Panc1 (cell line): Measurements from ENCODE around the gene CLEC6A. TPM values are rescaled to one million over a fixed set of nuclear protein-coding genes. Genes with fewer than 3 reads are reported as not detected.

ENCODE experiments used
- ATAC-seq: fragments of 200-7000 bp; cut with Tn5 transposase; 2 replicates; pipeline ENCODE4 v1.9.1; 2020; ENCODE audit warnings: mild to moderate bottlenecking, moderate library complexity
- BruUV-seq: library from RNA; stranded (reverse); fragments of 400-500 nt; replicated peaks from 2 replicates; lab custom pipeline; 2021; lab: Mats Ljungman, UMichigan
- CTCF ChIA-PET: fragments of 300-600 bp; sonication (Branson Sonifier 250); formaldehyde crosslinking; loops from one replicate; lab custom pipeline; 2022; ENCODE audit warnings: antibody characterized with exemption; lab: Charles Lee
- POLR2A ChIA-PET: fragments of 300-600 bp; sonication (Branson Sonifier 250); formaldehyde crosslinking; loops from one replicate; lab custom pipeline; 2022; ENCODE audit warnings: antibody characterized with exemption; lab: Charles Lee
- DNase-seq: peaks from one replicate; pipeline ENCODE4 v3.0.0-alpha.2; 2010; ENCODE audit warnings: low read depth, low spot score
- H3K27ac ChIP-seq: 2 replicates; pipeline ENCODE4 v1.5.1; 2011; ENCODE audit warnings: mild to moderate bottlenecking, low read length, inconsistent platforms
- H3K27me3 ChIP-seq: fragments of 200-500 bp; sonication (Bioruptor generic); 2 replicates; pipeline ENCODE4 v1.6.0; 2014; ENCODE audit warnings: low read length, inconsistent platforms; ENCODE audit not compliant: control insufficient read depth, insufficient read depth
- H3K36me3 ChIP-seq: fragments of 200-500 bp; sonication (Bioruptor generic); 2 replicates; pipeline ENCODE4 v1.5.1; 2014; ENCODE audit warnings: inconsistent platforms, mild to moderate bottlenecking, low read length, moderate library complexity; ENCODE audit not compliant: control insufficient read depth, insufficient read depth
- H3K4me1 ChIP-seq: 2 replicates; pipeline ENCODE4 v1.5.1; 2011; ENCODE audit warnings: inconsistent platforms, mild to moderate bottlenecking, low read length, moderate library complexity; ENCODE audit not compliant: control insufficient read depth, insufficient read depth
- H3K4me3 ChIP-seq, 2 experiments: 2 replicates each; pipeline ENCODE4 v1.5.1; 2011 to 2012; ENCODE audit warnings: low read depth in 2 of 2, low read length in 2 of 2, mild to moderate bottlenecking in 2 of 2, inconsistent platforms in 1 of 2, moderate library complexity in 1 of 2
- H3K9me3 ChIP-seq: fragments of 200-500 bp; sonication (Bioruptor generic); 2 replicates; pipeline ENCODE4 v1.5.1; 2014; ENCODE audit warnings: low read depth, mild to moderate bottlenecking, inconsistent platforms, low read length, moderate library complexity; ENCODE audit not compliant: control insufficient read depth, insufficient read depth
- CTCF ChIP-seq: fragments of 450-650 bp; IDR thresholded peaks from 2 replicates; pipeline ENCODE4 v1.5.1; 2017; ENCODE audit warnings: mild to moderate bottlenecking
- POLR2AphosphoS5 ChIP-seq: IDR thresholded peaks from 2 replicates; pipeline ENCODE4 v1.6.1; 2012; ENCODE audit warnings: mild to moderate bottlenecking, low read depth, low read length, moderate library complexity
- REST ChIP-seq, 2 experiments: IDR thresholded peaks; 2 replicates each; pipeline ENCODE4 v1.6.1; 2011 to 2012; ENCODE audit warnings: low read depth in 2 of 2, control low read depth in 1 of 2, low read length in 1 of 2, mild to moderate bottlenecking in 1 of 2, moderate library complexity in 1 of 2; ENCODE audit not compliant: insufficient read depth in 1 of 2
- SIN3A ChIP-seq: IDR thresholded peaks from 2 replicates; pipeline ENCODE4 v1.6.1; 2012; ENCODE audit warnings: low read depth, mild to moderate bottlenecking, low read length, moderate library complexity, borderline replicate concordance; ENCODE audit not compliant: insufficient read depth
- TCF7L2 ChIP-seq: IDR thresholded peaks from 2 replicates; pipeline ENCODE4 v1.6.1; 2011; ENCODE audit warnings: mild to moderate bottlenecking, low read depth, low read length, inconsistent platforms
- in situ Hi-C: cut with HindIII; loops from 2 replicates; pipeline ENCODE4 v1.10.0; 2016; ENCODE audit warnings: low sequenced_read_pairs, low pct_unique_long_range_greater_than_20kb
- intact Hi-C: fragments of 100-400 bp; cut with micrococcal nuclease; formaldehyde crosslinking; loops from one replicate; pipeline ENCODE4 v1.10.0; 2022; ENCODE audit not compliant: unreplicated experiment
- total RNA-seq: library from RNA; stranded (reverse); gene quantifications from one replicate; pipeline ENCODE4 v1.2.1, GENCODE V29; 2021; ENCODE audit not compliant: unreplicated experiment

Gene CLEC6A
- total RNA-seq, 1 experiment from 2014 or later, result not detected

DNA sequence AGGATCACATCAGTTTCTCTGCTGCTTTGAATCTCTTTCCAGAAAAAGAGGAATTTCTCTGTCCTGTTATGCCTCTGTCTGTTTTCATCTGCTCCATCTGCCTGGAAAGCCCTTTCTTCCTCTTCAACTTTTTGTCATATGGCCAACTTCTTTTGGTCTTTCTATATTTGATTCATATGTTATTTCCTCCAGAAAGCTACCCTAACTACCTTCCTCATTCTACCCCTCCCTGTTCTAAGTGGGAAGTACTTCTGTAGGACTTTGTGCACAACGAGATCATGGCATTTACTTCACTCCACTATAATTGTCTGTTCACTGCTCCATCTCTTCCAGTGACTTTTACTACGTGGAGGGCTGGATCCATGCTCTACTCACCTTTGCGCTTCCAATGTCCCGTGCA, 63.4 kb downstream of the CLEC6A start:
- Histone ChIP-seq H3K27me3 (no peaks in the 10 kb centered on the region; the same call in 1 of the 2 replicates), H3K36me3 (no peaks in the 10 kb centered on the region), H3K9me3 (no peaks in the 10 kb centered on the region), H3K4me1 (no peaks in the 10 kb centered on the region), H3K4me3 (no peak overlapping the region), H3K27ac (no peak overlapping the region)
- DNase-seq (no peak), ATAC-seq (no peak)
- no peak for TF ChIP-seq CTCF
- TF ChIP-seq TCF7L2, result no peak
- no peak for TF ChIP-seq SIN3A
- TF ChIP-seq POLR2AphosphoS5, result no peak
- TF ChIP-seq REST (IDR thresholded peaks at IDR 0.05; ENCODE audit: insufficient read depth in 1 of 2, low read depth in 2 of 2, low read length in 1 of 2), result no peak
- ChIA-PET CTCF (no interaction called here), POLR2A (no interaction called here)
- in situ Hi-C loops, result no loop called here
- intact Hi-C loops, result no loop called here
- no TSS peak for BruUV-seq

GRCh38 chr12:8527250-8528130, 71.7 kb downstream of the CLEC6A start:
- in situ Hi-C loops, result no loop called here
- Histone ChIP-seq H3K4me3 (no peak overlapping the region), H3K27ac (no peak overlapping the region), H3K4me1 (no peaks in the 10 kb centered on the region), H3K36me3 (no peaks in the 10 kb centered on the region), H3K27me3 (no peaks in the 10 kb centered on the region), H3K9me3 (no peaks in the 10 kb centered on the region)
- intact Hi-C loops, result no loop called here
- ChIA-PET POLR2A (no interaction called here), CTCF (no interaction called here)
- TF ChIP-seq POLR2AphosphoS5 (no peak), SIN3A (no peak), TCF7L2 (no peak), REST (IDR thresholded peaks at IDR 0.05; ENCODE audit: insufficient read depth in 1 of 2, low read depth in 2 of 2, low read length in 1 of 2) (no peak), CTCF (no peak)
- no TSS peak for BruUV-seq
- DNase-seq (no peak), ATAC-seq (no peak)
